Esophagus muscularis mucosa (tissue), 4 donors: ENCODE measurements around the gene PPRC1.

ENCODE experiments used
- CTCF ChIP-seq, 3 experiments: fragments of 200-600 bp in 2 of 3; fragments of 450-650 bp in 1 of 3; sonication (generic) in 2 of 3; IDR thresholded peaks; one replicate each; pipeline ENCODE4 v1.5.1; 2017 to 2019; ENCODE audit warnings: antibody characterized with exemption in 3 of 3, mild to moderate bottlenecking in 2 of 3, moderate library complexity in 1 of 3
- EP300 ChIP-seq: sonication (generic); formaldehyde crosslinking; IDR thresholded peaks from one replicate; pipeline ENCODE4 v1.6.1; 2017; ENCODE audit warnings: antibody characterized with exemption
- POLR2A ChIP-seq: fragments of 450-650 bp; IDR thresholded peaks from one replicate; pipeline ENCODE4 v1.6.1; 2017; ENCODE audit warnings: antibody characterized with exemption, moderate library complexity, mild to moderate bottlenecking, low read depth
- POLR2AphosphoS5 ChIP-seq, 2 donors: sonication (generic); formaldehyde crosslinking; IDR thresholded peaks; one replicate each; pipeline ENCODE4 v1.6.1; 2017; ENCODE audit warnings: antibody characterized with exemption in 2 of 2

- no peak for TF ChIP-seq CTCF (IDR thresholded peaks at IDR 0.05)
- TF ChIP-seq POLR2A: no peak
- no peak for TF ChIP-seq POLR2AphosphoS5 (IDR thresholded peaks at IDR 0.05)
- no peak for TF ChIP-seq EP300
Measured at GRCh38 chr10:102109166-102110116, 23.4 kb upstream of the PPRC1 start.
